ENCODE measurements around the gene GBX1.

The GBX1 gene

GRCh38 chr7:151128144-151128543 lies 39.4 kb downstream of the GBX1 start:
- DNase-seq (ENCODE audit: low read depth): no peak

- no peak for DNase-seq (ENCODE audit: low read depth)
These were observed 40.9 kb downstream of the GBX1 start for GRCh38 chr7:151126491-151127137.

GRCh38 chr7:151125846-151126481 lies 41.5 kb downstream of the GBX1 start:
- DNase-seq (ENCODE audit: low read depth): no peak

- no peak for DNase-seq (ENCODE audit: low read depth)
These were observed 42.0 kb downstream of the GBX1 start for GRCh38 chr7:151125470-151125845.

- DNase-seq (ENCODE audit: low read depth): no peak
These were observed 42.5 kb downstream of the GBX1 start for GRCh38 chr7:151124899-151125399.

GRCh38 chr7:151124481-151124880 lies 43.0 kb downstream of the GBX1 start:
- DNase-seq (ENCODE audit: low read depth): no peak

- peak; percentile 67 for DNase-seq (ENCODE audit: low read depth)
These were observed 43.6 kb downstream of the GBX1 start for GRCh38 chr7:151123822-151124464.

GRCh38 chr7:151123158-151123821 lies 44.2 kb downstream of the GBX1 start:
- DNase-seq (ENCODE audit: low read depth): no peak

GRCh38 chr7:151122796-151123157 lies 44.7 kb downstream of the GBX1 start:
- no peak for DNase-seq (ENCODE audit: low read depth)

GRCh38 chr7:151122276-151122675 lies 45.2 kb downstream of the GBX1 start:
- no peak for DNase-seq (ENCODE audit: low read depth)

- DNase-seq (ENCODE audit: low read depth): no peak
These were observed 45.9 kb downstream of the GBX1 start for GRCh38 chr7:151121380-151122170.

- DNase-seq (ENCODE audit: low read depth): no peak
These were observed 46.6 kb downstream of the GBX1 start for GRCh38 chr7:151120896-151121295.

GRCh38 chr7:151119902-151120301 lies 47.6 kb downstream of the GBX1 start:
- no peak for DNase-seq (ENCODE audit: low read depth)

GRCh38 chr7:151119055-151119415 lies 48.5 kb downstream of the GBX1 start:
- DNase-seq (ENCODE audit: low read depth): no peak

- DNase-seq (ENCODE audit: low read depth): no peak
These were observed 49.1 kb downstream of the GBX1 start for GRCh38 chr7:151118108-151119054.

GRCh38 chr7:151117565-151117964 lies 49.9 kb downstream of the GBX1 start:
- no peak for DNase-seq (ENCODE audit: low read depth)

- no peak for DNase-seq (ENCODE audit: low read depth)
These were observed 50.7 kb downstream of the GBX1 start for GRCh38 chr7:151116603-151117440.

- DNase-seq (ENCODE audit: low read depth): no peak
These were observed 51.6 kb downstream of the GBX1 start for GRCh38 chr7:151115836-151116418.

- peak; percentile 20 for DNase-seq (ENCODE audit: low read depth)
These were observed 52.2 kb downstream of the GBX1 start for GRCh38 chr7:151115121-151115835.
